GM23338 (cell line): Measurements from ENCODE around the gene POU3F1. TPM values are rescaled to one million over a fixed set of nuclear protein-coding genes. Genes with fewer than 3 reads are reported as not detected.

Source experiments
- ATAC-seq: fragments of 200-7000 bp; cut with Tn5 transposase; 3 replicates; pipeline ENCODE4 v1.9.1; 2020
- DNase-seq: peaks from one replicate; pipeline ENCODE4 v3.0.0-alpha.2; 2015; ENCODE audit warnings: low spot score
- H2AFZ ChIP-seq: fragments of 200-600 bp; sonication (generic); 2 replicates; pipeline ENCODE4 v1.8.0; 2016; ENCODE audit warnings: antibody characterized with exemption, mild to moderate bottlenecking, moderate library complexity
- H3F3A ChIP-seq: fragments of 200-600 bp; sonication (generic); replicated peaks from 2 replicates; pipeline ENCODE4 v1.8.0; 2017; ENCODE audit warnings: antibody characterized with exemption, mixed run types, low read depth
- H3K27ac ChIP-seq: fragments of 200-600 bp; sonication (generic); 2 replicates; pipeline ENCODE4 v1.6.1; 2016; ENCODE audit warnings: low read depth
- H3K27me3 ChIP-seq: fragments of 200-600 bp; sonication (generic); 2 replicates; pipeline ENCODE4 v1.8.0; 2016; ENCODE audit warnings: mild to moderate bottlenecking, mixed run types, moderate library complexity; ENCODE audit not compliant: insufficient read depth
- H3K36me3 ChIP-seq: fragments of 200-600 bp; sonication (generic); 2 replicates; pipeline ENCODE4 v1.8.0; 2016; ENCODE audit warnings: mild to moderate bottlenecking; ENCODE audit not compliant: insufficient read depth
- H3K4me1 ChIP-seq: fragments of 200-600 bp; sonication (generic); 2 replicates; pipeline ENCODE4 v1.8.0; 2016; ENCODE audit warnings: mild to moderate bottlenecking, moderate library complexity; ENCODE audit not compliant: insufficient read depth
- H3K4me2 ChIP-seq: fragments of 200-600 bp; sonication (generic); 2 replicates; pipeline ENCODE4 v1.7.1; 2017; ENCODE audit warnings: mixed run types
- H3K4me3 ChIP-seq: fragments of 200-600 bp; sonication (generic); 2 replicates; pipeline ENCODE4 v1.6.1; 2016; ENCODE audit warnings: mixed run types
- H3K79me2 ChIP-seq: fragments of 200-600 bp; sonication (generic); replicated peaks from 2 replicates; pipeline ENCODE4 v1.8.0; 2017; ENCODE audit warnings: mild to moderate bottlenecking; ENCODE audit not compliant: insufficient read depth
- H3K9me2 ChIP-seq: fragments of 200-600 bp; sonication (generic); 2 replicates; pipeline ENCODE4 v1.8.0; 2017; ENCODE audit not compliant: insufficient read depth
- H4K20me1 ChIP-seq: fragments of 200-600 bp; sonication (generic); replicated peaks from 2 replicates; pipeline ENCODE4 v1.8.0; 2017; ENCODE audit warnings: mild to moderate bottlenecking; ENCODE audit not compliant: insufficient read depth
- H3K27ac Mint-ChIP-seq: 2 replicates; pipeline ENCODE4 v1.8.0; 2020; ENCODE audit warnings: inconsistent platforms, mild to moderate bottlenecking, moderate library complexity, mixed read lengths
- H3K27me3 Mint-ChIP-seq: 3 replicates; pipeline ENCODE4 v1.8.0; 2022; ENCODE audit warnings: low read depth, mild to moderate bottlenecking, moderate library complexity, mixed read lengths, inconsistent platforms; ENCODE audit not compliant: insufficient read depth, poor library complexity
- H3K36me3 Mint-ChIP-seq: 3 replicates; pipeline ENCODE4 v1.8.0; 2021; ENCODE audit warnings: low read depth, mild to moderate bottlenecking, inconsistent platforms, moderate library complexity, mixed read lengths
- H3K4me1 Mint-ChIP-seq: 3 replicates; pipeline ENCODE4 v1.8.0; 2020; ENCODE audit warnings: mild to moderate bottlenecking, inconsistent platforms, mixed read lengths
- H3K4me3 Mint-ChIP-seq: 3 replicates; pipeline ENCODE4 v1.8.0; 2021; ENCODE audit warnings: moderate library complexity, mild to moderate bottlenecking, inconsistent platforms, mixed read lengths
- H3K9me3 Mint-ChIP-seq: 3 replicates; pipeline ENCODE4 v1.8.0; 2020; ENCODE audit warnings: moderate library complexity, mild to moderate bottlenecking, inconsistent platforms, mixed read lengths
- CREB1 ChIP-seq: fragments of 250-450 bp; sonication (Bioruptor Pico); IDR thresholded peaks from 2 replicates; pipeline ENCODE4 v1.5.0; 2020; ENCODE audit warnings: low read depth, mild to moderate bottlenecking, moderate library complexity
- EZH2 ChIP-seq: fragments of 200-600 bp; sonication (generic); IDR thresholded peaks from one replicate; pipeline ENCODE4 v1.8.0; 2017; ENCODE audit warnings: antibody characterized with exemption, mild to moderate bottlenecking, low read depth; ENCODE audit not compliant: unreplicated experiment
- EZH2phosphoT487 ChIP-seq: fragments of 200-600 bp; sonication (generic); IDR thresholded peaks from one replicate; pipeline ENCODE4 v1.8.1; 2018; ENCODE audit warnings: antibody characterized with exemption; ENCODE audit not compliant: unreplicated experiment
- JUNB ChIP-seq: IDR thresholded peaks from one replicate; pipeline ENCODE4 v1.6.1; 2016; ENCODE audit warnings: antibody characterized with exemption; ENCODE audit not compliant: unreplicated experiment
- NANOG ChIP-seq: IDR thresholded peaks from 2 replicates; pipeline ENCODE4 v1.6.1; 2016; ENCODE audit warnings: antibody characterized with exemption, borderline replicate concordance
- POLR2AphosphoS5 ChIP-seq: IDR thresholded peaks from 2 replicates; pipeline ENCODE4 v1.6.1; 2016; ENCODE audit warnings: antibody characterized with exemption, low read depth
- STAT1 ChIP-seq: IDR thresholded peaks from one replicate; pipeline ENCODE4 v1.6.1; 2016; ENCODE audit warnings: antibody characterized with exemption; ENCODE audit not compliant: unreplicated experiment
- ZNF114 ChIP-seq: fragments of 250-450 bp; sonication (Bioruptor Pico); IDR thresholded peaks from 2 replicates; pipeline ENCODE4 v1.5.0; 2020; ENCODE audit warnings: mild to moderate bottlenecking, moderate library complexity
- ZNF331 ChIP-seq: fragments of 250-450 bp; sonication (Bioruptor Pico); IDR thresholded peaks from 2 replicates; pipeline ENCODE4 v1.5.0; 2020; ENCODE audit warnings: low read depth, mild to moderate bottlenecking, moderate library complexity
- polyA plus RNA-seq: library from polyadenylated mRNA; unstranded; fragments of >200 nt; fragmentation: Nextera tagmentation; extraction: Ambion mirVana; gene quantifications from 2 replicates; pipeline ENCODE4 v1.2.1, GENCODE V29; 2016
- total RNA-seq: library from RNA; depleted of rRNA; stranded (reverse); fragments of >200 nt; shearing (Covaris generic); gene quantifications from 2 replicates; pipeline ENCODE4 v1.2.3, GENCODE V29; 2014
- TF ChIP-seq, protein P1 (sequence below): IDR thresholded peaks from one replicate; pipeline ENCODE4 v1.6.1; 2018; ENCODE audit warnings: antibody characterized with exemption; ENCODE audit not compliant: unreplicated experiment
- TF ChIP-seq, protein P2 (sequence below): IDR thresholded peaks from 2 replicates; pipeline ENCODE4 v1.6.1; 2016; ENCODE audit warnings: antibody characterized with exemption
- TF ChIP-seq, protein P3 (sequence below): fragments of 250-450 bp; sonication (Bioruptor Pico); IDR thresholded peaks from 2 replicates; pipeline ENCODE4 v1.5.0; 2020; ENCODE audit warnings: mild to moderate bottlenecking, moderate library complexity
- TF ChIP-seq, protein P4 (sequence below), 2 experiments: fragments of 200-600 bp in 1 of 2; sonication (generic) in 1 of 2; conservative IDR thresholded peaks; 2 replicates each; pipeline versions ENCODE4 v1.5.1 to v1.6.1; 2016 to 2017; ENCODE audit warnings: antibody characterized with exemption in 2 of 2, low read depth in 2 of 2, mild to moderate bottlenecking in 2 of 2, moderate library complexity in 1 of 2

The POU3F1 gene
- total and polyA plus RNA-seq, 2 experiments from 2014 or later = 3.6 to 11.5 TPM

DNA sequence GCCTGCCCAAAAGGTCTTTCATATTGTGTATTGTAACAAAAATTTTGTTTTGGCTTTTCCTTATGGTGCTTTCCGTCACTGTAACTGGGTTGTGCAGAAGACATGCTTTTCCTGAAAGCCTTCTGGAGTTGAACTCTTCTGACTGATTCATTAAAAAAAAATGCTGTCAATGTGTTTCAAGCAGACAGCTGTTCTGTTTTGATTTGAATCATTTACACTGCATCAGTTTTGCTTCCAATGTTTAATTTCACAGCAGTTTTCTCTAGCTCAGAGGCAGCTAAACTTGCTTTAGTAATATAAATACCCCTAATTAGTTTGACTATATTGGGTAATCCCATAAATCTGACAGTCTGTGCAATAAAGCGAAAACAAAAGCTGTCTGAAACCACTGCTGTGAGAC is 26.2 kb downstream of the POU3F1 start:
- Mint-ChIP-seq H3K9me3 (no peaks in the 10 kb centered on the region; the same call in 2 of the 3 replicates), H3K4me1 (no peaks in the 10 kb centered on the region; the same call in 2 of the 3 replicates), H3K36me3 (peaks cover 90% of the 10 kb centered on the region), H3K27me3 (no peaks in the 10 kb centered on the region), H3K4me3 (no peak overlapping the region), H3K27ac (no peak overlapping the region)
- H3K9me2 ChIP-seq = no peaks in the 10 kb centered on the region
- H3K27ac ChIP-seq = 0 out of 2 replicates have a peak overlapping the region, but pooled peaks have one; percentile 45
- no peak for ATAC-seq
- H3F3A ChIP-seq = peaks cover 33% of the 10 kb centered on the region; the same call in 1 of the 2 replicates
- DNase-seq = no peak
- TF ChIP-seq ZNF331 (CRISPR knock-in tag) (no peak), EZH2phosphoT487 (no peak), JUNB (no peak), ZNF114 (no peak), NANOG (no peak), EZH2 (no peak), CREB1 (CRISPR knock-in tag) (no peak), POLR2AphosphoS5 (no peak), STAT1 (no peak)
- TF ChIP-seq, protein P1, sequence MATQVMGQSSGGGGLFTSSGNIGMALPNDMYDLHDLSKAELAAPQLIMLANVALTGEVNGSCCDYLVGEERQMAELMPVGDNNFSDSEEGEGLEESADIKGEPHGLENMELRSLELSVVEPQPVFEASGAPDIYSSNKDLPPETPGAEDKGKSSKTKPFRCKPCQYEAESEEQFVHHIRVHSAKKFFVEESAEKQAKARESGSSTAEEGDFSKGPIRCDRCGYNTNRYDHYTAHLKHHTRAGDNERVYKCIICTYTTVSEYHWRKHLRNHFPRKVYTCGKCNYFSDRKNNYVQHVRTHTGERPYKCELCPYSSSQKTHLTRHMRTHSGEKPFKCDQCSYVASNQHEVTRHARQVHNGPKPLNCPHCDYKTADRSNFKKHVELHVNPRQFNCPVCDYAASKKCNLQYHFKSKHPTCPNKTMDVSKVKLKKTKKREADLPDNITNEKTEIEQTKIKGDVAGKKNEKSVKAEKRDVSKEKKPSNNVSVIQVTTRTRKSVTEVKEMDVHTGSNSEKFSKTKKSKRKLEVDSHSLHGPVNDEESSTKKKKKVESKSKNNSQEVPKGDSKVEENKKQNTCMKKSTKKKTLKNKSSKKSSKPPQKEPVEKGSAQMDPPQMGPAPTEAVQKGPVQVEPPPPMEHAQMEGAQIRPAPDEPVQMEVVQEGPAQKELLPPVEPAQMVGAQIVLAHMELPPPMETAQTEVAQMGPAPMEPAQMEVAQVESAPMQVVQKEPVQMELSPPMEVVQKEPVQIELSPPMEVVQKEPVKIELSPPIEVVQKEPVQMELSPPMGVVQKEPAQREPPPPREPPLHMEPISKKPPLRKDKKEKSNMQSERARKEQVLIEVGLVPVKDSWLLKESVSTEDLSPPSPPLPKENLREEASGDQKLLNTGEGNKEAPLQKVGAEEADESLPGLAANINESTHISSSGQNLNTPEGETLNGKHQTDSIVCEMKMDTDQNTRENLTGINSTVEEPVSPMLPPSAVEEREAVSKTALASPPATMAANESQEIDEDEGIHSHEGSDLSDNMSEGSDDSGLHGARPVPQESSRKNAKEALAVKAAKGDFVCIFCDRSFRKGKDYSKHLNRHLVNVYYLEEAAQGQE = no peak
- TF ChIP-seq, protein P2, sequence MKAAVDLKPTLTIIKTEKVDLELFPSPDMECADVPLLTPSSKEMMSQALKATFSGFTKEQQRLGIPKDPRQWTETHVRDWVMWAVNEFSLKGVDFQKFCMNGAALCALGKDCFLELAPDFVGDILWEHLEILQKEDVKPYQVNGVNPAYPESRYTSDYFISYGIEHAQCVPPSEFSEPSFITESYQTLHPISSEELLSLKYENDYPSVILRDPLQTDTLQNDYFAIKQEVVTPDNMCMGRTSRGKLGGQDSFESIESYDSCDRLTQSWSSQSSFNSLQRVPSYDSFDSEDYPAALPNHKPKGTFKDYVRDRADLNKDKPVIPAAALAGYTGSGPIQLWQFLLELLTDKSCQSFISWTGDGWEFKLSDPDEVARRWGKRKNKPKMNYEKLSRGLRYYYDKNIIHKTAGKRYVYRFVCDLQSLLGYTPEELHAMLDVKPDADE = no peak
- TF ChIP-seq, protein P3, sequence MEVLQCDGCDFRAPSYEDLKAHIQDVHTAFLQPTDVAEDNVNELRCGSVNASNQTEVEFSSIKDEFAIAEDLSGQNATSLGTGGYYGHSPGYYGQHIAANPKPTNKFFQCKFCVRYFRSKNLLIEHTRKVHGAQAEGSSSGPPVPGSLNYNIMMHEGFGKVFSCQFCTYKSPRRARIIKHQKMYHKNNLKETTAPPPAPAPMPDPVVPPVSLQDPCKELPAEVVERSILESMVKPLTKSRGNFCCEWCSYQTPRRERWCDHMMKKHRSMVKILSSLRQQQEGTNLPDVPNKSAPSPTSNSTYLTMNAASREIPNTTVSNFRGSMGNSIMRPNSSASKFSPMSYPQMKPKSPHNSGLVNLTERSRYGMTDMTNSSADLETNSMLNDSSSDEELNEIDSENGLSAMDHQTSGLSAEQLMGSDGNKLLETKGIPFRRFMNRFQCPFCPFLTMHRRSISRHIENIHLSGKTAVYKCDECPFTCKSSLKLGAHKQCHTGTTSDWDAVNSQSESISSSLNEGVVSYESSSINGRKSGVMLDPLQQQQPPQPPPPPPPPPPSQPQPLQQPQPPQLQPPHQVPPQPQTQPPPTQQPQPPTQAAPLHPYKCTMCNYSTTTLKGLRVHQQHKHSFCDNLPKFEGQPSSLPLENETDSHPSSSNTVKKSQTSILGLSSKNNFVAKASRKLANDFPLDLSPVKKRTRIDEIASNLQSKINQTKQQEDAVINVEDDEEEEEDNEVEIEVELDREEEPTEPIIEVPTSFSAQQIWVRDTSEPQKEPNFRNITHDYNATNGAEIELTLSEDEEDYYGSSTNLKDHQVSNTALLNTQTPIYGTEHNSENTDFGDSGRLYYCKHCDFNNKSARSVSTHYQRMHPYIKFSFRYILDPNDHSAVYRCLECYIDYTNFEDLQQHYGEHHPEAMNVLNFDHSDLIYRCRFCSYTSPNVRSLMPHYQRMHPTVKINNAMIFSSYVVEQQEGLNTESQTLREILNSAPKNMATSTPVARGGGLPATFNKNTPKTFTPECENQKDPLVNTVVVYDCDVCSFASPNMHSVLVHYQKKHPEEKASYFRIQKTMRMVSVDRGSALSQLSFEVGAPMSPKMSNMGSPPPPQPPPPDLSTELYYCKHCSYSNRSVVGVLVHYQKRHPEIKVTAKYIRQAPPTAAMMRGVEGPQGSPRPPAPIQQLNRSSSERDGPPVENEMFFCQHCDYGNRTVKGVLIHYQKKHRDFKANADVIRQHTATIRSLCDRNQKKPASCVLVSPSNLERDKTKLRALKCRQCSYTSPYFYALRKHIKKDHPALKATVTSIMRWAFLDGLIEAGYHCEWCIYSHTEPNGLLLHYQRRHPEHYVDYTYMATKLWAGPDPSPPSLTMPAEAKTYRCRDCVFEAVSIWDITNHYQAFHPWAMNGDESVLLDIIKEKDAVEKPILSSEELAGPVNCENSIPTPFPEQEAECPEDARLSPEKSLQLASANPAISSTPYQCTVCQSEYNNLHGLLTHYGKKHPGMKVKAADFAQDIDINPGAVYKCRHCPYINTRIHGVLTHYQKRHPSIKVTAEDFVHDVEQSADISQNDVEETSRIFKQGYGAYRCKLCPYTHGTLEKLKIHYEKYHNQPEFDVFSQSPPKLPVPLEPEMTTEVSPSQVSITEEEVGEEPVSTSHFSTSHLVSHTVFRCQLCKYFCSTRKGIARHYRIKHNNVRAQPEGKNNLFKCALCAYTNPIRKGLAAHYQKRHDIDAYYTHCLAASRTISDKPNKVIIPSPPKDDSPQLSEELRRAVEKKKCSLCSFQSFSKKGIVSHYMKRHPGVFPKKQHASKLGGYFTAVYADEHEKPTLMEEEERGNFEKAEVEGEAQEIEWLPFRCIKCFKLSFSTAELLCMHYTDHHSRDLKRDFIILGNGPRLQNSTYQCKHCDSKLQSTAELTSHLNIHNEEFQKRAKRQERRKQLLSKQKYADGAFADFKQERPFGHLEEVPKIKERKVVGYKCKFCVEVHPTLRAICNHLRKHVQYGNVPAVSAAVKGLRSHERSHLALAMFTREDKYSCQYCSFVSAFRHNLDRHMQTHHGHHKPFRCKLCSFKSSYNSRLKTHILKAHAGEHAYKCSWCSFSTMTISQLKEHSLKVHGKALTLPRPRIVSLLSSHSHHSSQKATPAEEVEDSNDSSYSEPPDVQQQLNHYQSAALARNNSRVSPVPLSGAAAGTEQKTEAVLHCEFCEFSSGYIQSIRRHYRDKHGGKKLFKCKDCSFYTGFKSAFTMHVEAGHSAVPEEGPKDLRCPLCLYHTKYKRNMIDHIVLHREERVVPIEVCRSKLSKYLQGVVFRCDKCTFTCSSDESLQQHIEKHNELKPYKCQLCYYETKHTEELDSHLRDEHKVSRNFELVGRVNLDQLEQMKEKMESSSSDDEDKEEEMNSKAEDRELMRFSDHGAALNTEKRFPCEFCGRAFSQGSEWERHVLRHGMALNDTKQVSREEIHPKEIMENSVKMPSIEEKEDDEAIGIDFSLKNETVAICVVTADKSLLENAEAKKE = no peak
- TF ChIP-seq, protein P4, sequence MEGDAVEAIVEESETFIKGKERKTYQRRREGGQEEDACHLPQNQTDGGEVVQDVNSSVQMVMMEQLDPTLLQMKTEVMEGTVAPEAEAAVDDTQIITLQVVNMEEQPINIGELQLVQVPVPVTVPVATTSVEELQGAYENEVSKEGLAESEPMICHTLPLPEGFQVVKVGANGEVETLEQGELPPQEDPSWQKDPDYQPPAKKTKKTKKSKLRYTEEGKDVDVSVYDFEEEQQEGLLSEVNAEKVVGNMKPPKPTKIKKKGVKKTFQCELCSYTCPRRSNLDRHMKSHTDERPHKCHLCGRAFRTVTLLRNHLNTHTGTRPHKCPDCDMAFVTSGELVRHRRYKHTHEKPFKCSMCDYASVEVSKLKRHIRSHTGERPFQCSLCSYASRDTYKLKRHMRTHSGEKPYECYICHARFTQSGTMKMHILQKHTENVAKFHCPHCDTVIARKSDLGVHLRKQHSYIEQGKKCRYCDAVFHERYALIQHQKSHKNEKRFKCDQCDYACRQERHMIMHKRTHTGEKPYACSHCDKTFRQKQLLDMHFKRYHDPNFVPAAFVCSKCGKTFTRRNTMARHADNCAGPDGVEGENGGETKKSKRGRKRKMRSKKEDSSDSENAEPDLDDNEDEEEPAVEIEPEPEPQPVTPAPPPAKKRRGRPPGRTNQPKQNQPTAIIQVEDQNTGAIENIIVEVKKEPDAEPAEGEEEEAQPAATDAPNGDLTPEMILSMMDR (conservative IDR thresholded peaks at IDR 0.05; ENCODE audit: low read depth in 2 of 2) = no peak
- H2AFZ ChIP-seq = no peak overlapping the region
- H4K20me1 ChIP-seq = peaks cover 12% of the 10 kb centered on the region
- H3K79me2 ChIP-seq = peaks cover 35% of the 10 kb centered on the region
- H3K4me1 ChIP-seq = no peaks in the 10 kb centered on the region
- H3K36me3 ChIP-seq = peaks cover 75% of the 10 kb centered on the region
- no peaks in the 10 kb centered on the region for H3K27me3 ChIP-seq
- H3K4me3 ChIP-seq = no peak overlapping the region
- H3K4me2 ChIP-seq = no peak overlapping the region
